Breast epithelium (tissue), 4 donors: ENCODE results near the gene JSRP1. TPM values are rescaled to one million over a fixed set of nuclear protein-coding genes. Genes with fewer than 3 reads are reported as not detected.

Experiments used
- DNase-seq, 2 donors: peaks; one replicate each; pipeline ENCODE4 v3.0.0-alpha.2; 2019; ENCODE audit warnings: low spot score in 2 of 2
- H3K27ac ChIP-seq, 2 donors: fragments of 200-600 bp; sonication (generic) in 1 of 2; one replicate each; pipeline ENCODE4 v1.5.1; 2016 to 2019; ENCODE audit warnings: mild to moderate bottlenecking in 1 of 2
- H3K27me3 ChIP-seq, 2 donors: fragments of 200-600 bp; sonication (generic) in 1 of 2; one replicate each; pipeline versions ENCODE4 v1.5.1 to v1.6.0; 2017 to 2019; ENCODE audit warnings: control low read depth in 1 of 2, mild to moderate bottlenecking in 1 of 2
- H3K36me3 ChIP-seq: fragments of 200-600 bp; one replicate; pipeline ENCODE4 v1.5.1; 2019
- H3K4me1 ChIP-seq, 2 donors: fragments of 200-600 bp; sonication (generic); one replicate each; pipeline ENCODE4 v1.5.1; 2016 to 2019; ENCODE audit warnings: control low read depth in 1 of 2
- H3K4me3 ChIP-seq, 3 donors: fragments of 200-600 bp; sonication (generic); 1 replicate in 2 of 3; 2 replicates in 1 of 3; pipeline ENCODE4 v1.5.1; 2016 to 2019; ENCODE audit warnings: mild to moderate bottlenecking in 3 of 3, moderate library complexity in 2 of 3
- H3K9me3 ChIP-seq, 2 donors: fragments of 200-600 bp; sonication (generic) in 1 of 2; one replicate each; pipeline ENCODE4 v1.5.1; 2016 to 2019; ENCODE audit warnings: control low read depth in 1 of 2
- CTCF ChIP-seq, 3 donors: fragments of 450-650 bp; IDR thresholded peaks; one replicate each; pipeline ENCODE4 v1.5.1; 2016 to 2017; ENCODE audit warnings: antibody characterized with exemption in 3 of 3, mild to moderate bottlenecking in 3 of 3, moderate library complexity in 3 of 3
- POLR2A ChIP-seq: fragments of 450-650 bp; IDR thresholded peaks from one replicate; pipeline ENCODE4 v1.6.1; 2016; ENCODE audit warnings: antibody characterized with exemption, mild to moderate bottlenecking, moderate library complexity
- POLR2AphosphoS5 ChIP-seq, 3 donors: sonication (generic); formaldehyde crosslinking; IDR thresholded peaks; one replicate each; pipeline ENCODE4 v1.6.1; 2017; ENCODE audit warnings: antibody characterized with exemption in 3 of 3
- intact Hi-C: fragments of 100-400 bp; cut with DNase I; formaldehyde crosslinking; loops from one replicate; pipeline ENCODE4 v1.15.1; 2023; ENCODE audit warnings: low total_unique reads
- total RNA-seq, 3 donors: library from RNA; depleted of rRNA; stranded (reverse); fragments of >200 nt; gene quantifications; one replicate each; pipeline ENCODE4 v1.1.0, GENCODE V29; 2016

JSRP1 gene
- total RNA-seq, 3 donors from 2014 or later: 1.0 to 2.3 TPM; not detected in 1

GRCh38 chr19:2275588-2276428, 19.6 kb upstream of the JSRP1 start:
- intact Hi-C loops: loop anchor here (5.0 to 10.0 kb wide), 2 partner anchors 111 to 384 kb away; partner anchors contain the start of gene DOT1L
- TF ChIP-seq POLR2AphosphoS5 (IDR thresholded peaks at IDR 0.05) (no peak), CTCF (IDR thresholded peaks at IDR 0.05) (no peak), POLR2A (no peak)
- H3K4me3 ChIP-seq: peak overlapping the region in 1 of 3 donors; percentile 27
- no peaks in the 10 kb centered on the region for H3K9me3 ChIP-seq
- no peak overlapping the region for H3K27ac ChIP-seq
- no peaks in the 10 kb centered on the region for H3K36me3 ChIP-seq
- no peak for DNase-seq
- peaks cover 17 to 25% of the 10 kb centered on the region in 2 donors for H3K4me1 ChIP-seq
- H3K27me3 ChIP-seq: no peaks in the 10 kb centered on the region

- Histone ChIP-seq H3K27me3 (no peaks in the 10 kb centered on the region), H3K4me1 (peaks cover 17 to 25% of the 10 kb centered on the region in 2 donors), H3K36me3 (no peaks in the 10 kb centered on the region), H3K4me3 (peak overlapping the region in 1 of 3 donors; percentile 27), H3K9me3 (no peaks in the 10 kb centered on the region), H3K27ac (peak overlapping the region in 1 of 2 donors; percentile 20)
- DNase-seq: peak in 1 of 2 donors; percentile 48
- intact Hi-C loops: loop anchor here (5.0 to 10.0 kb wide), 3 partner anchors 38 to 383 kb away; partner anchors contain the start of genes DOT1L, PLEKHJ1 and SF3A2
- TF ChIP-seq CTCF (IDR thresholded peaks at IDR 0.05) (peak; percentile 37 to 52 (median 48)), POLR2AphosphoS5 (IDR thresholded peaks at IDR 0.05) (peak in 1 of 3 donors; percentile 17), POLR2A (no peak)
Measured at GRCh38 chr19:2274931-2275535, 18.8 kb upstream of the JSRP1 start.

DNA sequence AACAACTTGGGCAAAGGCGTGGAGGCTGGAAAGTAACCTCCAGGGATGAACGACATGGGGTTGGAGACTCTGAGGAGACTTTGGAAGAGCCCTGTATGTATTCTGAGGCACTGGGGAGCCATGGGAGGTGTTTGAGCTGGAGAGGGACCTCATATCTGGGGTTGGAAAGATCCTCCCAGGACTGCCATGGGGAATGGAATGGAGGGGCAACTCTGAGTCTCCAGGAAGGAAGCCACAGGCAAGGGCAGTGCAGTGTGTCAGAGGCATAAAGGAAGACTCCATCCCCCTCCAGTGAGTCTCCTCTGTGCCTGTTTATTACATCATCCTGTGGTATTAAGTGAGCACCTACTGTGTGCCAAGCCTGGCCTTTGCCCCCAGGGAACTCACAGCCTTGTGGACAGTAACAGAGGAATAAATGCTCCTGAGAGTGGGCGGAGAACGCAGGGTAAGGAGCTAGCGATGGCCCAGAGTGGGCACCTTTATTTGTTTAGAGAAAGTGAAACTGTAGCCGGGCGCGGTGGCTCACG, 18.0 kb upstream of the JSRP1 start:
- no peak for TF ChIP-seq CTCF (IDR thresholded peaks at IDR 0.05)
- no peak for TF ChIP-seq POLR2A
- no peak for TF ChIP-seq POLR2AphosphoS5 (IDR thresholded peaks at IDR 0.05)
- Histone ChIP-seq H3K4me3 (peak overlapping the region; percentile 18 to 100 (median 20)), H3K27me3 (no peaks in the 10 kb centered on the region), H3K36me3 (no peaks in the 10 kb centered on the region), H3K9me3 (no peaks in the 10 kb centered on the region), H3K4me1 (peaks cover 17 to 25% of the 10 kb centered on the region in 2 donors), H3K27ac (peak overlapping the region; percentile 86 to 99)
- intact Hi-C loops: loop anchor here (5.0 to 10.0 kb wide), 2 partner anchors 37 to 109 kb away; partner anchors contain the start of genes DOT1L, PLEKHJ1 and SF3A2
- DNase-seq: no peak

DNA sequence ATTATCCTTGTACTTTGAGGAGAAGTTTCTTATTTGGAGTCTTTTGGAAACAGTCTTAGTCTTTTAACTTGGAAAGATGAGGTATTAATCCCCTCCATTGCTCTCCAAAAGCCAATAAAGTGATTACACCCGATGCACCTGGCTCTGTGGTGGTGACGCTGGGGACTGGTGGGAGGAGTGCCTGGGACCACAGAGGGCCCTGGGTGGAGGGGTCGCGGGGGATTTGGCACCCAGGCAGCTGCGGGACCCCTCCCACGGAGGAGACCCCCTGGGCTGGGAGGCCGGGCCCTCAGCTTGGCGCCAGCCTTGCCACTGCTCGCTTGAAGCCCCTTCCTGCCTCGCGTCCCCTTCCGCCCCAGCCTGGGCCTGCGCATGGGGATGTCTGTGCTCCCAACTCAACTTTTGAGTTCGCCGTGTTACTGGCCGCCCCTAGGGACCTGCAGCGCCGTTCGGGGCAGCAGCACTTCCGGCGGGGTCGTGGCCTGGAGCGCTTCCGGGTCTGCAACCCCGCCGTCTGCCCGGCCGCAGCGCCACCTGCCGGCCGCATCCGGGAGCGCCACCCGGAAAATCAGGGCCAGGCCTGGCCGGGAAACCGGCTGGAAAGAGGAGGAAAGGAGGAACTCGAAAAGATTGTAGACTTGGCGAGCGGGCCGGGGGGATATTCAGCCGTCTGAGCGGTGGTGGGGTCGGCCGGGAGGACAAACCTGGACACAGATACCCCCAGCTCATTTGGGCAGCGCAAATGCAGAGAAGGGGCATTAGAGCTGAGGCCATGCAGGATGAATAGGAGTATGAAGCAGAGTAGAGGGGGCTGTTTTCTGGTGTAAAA, 17.4 kb upstream of the JSRP1 start:
- H3K27ac ChIP-seq: peak overlapping the region; percentile 86 to 99

More for the DNA sequence above, 17.4 kb upstream of the JSRP1 start:
- Histone ChIP-seq H3K36me3 (no peaks in the 10 kb centered on the region), H3K4me1 (peaks cover 17 to 25% of the 10 kb centered on the region in 2 donors), H3K27me3 (no peaks in the 10 kb centered on the region), H3K9me3 (no peaks in the 10 kb centered on the region), H3K4me3 (peak overlapping the region; percentile 18 to 100 (median 20))
- peak in 1 of 2 donors; percentile 82 for DNase-seq
- TF ChIP-seq POLR2AphosphoS5 (IDR thresholded peaks at IDR 0.05) (peak; percentile 34 to 69 (median 57)), CTCF (IDR thresholded peaks at IDR 0.05) (peak; percentile 94 to 98 (median 98)), POLR2A (no peak)
- intact Hi-C loops: loop anchor here (5.0 to 10.0 kb wide), 2 partner anchors 36 to 109 kb away; partner anchors contain the start of genes DOT1L, PLEKHJ1 and SF3A2
